ENCODE results near the gene NDRG3.

GRCh38 chr20:36760647-36761046 lies 14.8 kb upstream of the NDRG3 start:
- TF ChIP-seq EP300 (IDR thresholded peaks at IDR 0.05) (no peak), CTCF (IDR thresholded peaks at IDR 0.05) (no peak)
